H9 (cell line): ENCODE measurements around the gene COIL. TPM values are rescaled to one million over a fixed set of nuclear protein-coding genes. Genes with fewer than 3 reads are reported as not detected.

ENCODE experiments used
- DNase-seq: peaks from one replicate; pipeline ENCODE4 v3.0.0-alpha.2; 2017
- H2AFZ ChIP-seq: one replicate; pipeline ENCODE4 v1.6.1; 2013; ENCODE audit warnings: mild to moderate bottlenecking, low read length, control low read depth, moderate library complexity
- H2AK5ac ChIP-seq: 2 replicates; pipeline ENCODE4 v1.6.1; 2013; ENCODE audit warnings: low read length, control low read depth, mixed read lengths; ENCODE audit not compliant: insufficient read length
- H2BK120ac ChIP-seq: one replicate; pipeline ENCODE4 v1.6.1; 2013; ENCODE audit warnings: low read depth, mild to moderate bottlenecking, low read length, control low read depth, inconsistent platforms; ENCODE audit not compliant: poor library complexity, severe bottlenecking
- H2BK12ac ChIP-seq: 2 replicates; pipeline ENCODE4 v1.6.1; 2013; ENCODE audit warnings: low read length, control low read depth, mixed read lengths, low read depth; ENCODE audit not compliant: insufficient read length
- H2BK15ac ChIP-seq: 2 replicates; pipeline ENCODE4 v1.6.1; 2013; ENCODE audit warnings: low read depth, low read length, control low read depth
- H2BK20ac ChIP-seq: one replicate; pipeline ENCODE4 v1.6.1; 2013; ENCODE audit warnings: low read depth, mild to moderate bottlenecking, low read length, control low read depth, inconsistent platforms; ENCODE audit not compliant: poor library complexity, severe bottlenecking
- H2BK5ac ChIP-seq: 2 replicates; pipeline ENCODE4 v1.6.1; 2013; ENCODE audit warnings: low read length, control low read depth, mixed read lengths; ENCODE audit not compliant: insufficient read length
- H3K14ac ChIP-seq: 2 replicates; pipeline ENCODE4 v1.6.1; 2013; ENCODE audit warnings: low read length, control low read depth; ENCODE audit not compliant: insufficient read depth
- H3K18ac ChIP-seq: 2 replicates; pipeline ENCODE4 v1.6.1; 2013; ENCODE audit warnings: low read depth, mild to moderate bottlenecking, mixed read lengths, low read length, control low read depth; ENCODE audit not compliant: insufficient read length
- H3K23ac ChIP-seq: 2 replicates; pipeline ENCODE4 v1.6.1; 2013; ENCODE audit warnings: low read length, control low read depth, mixed read lengths, low read depth; ENCODE audit not compliant: insufficient read length
- H3K23me2 ChIP-seq: 2 replicates; pipeline ENCODE4 v1.6.1; 2013; ENCODE audit warnings: low read depth, mild to moderate bottlenecking, mixed read lengths, low read length, control low read depth; ENCODE audit not compliant: insufficient read length, poor library complexity, severe bottlenecking
- H3K27ac ChIP-seq: 2 replicates; pipeline ENCODE4 v1.5.1; 2013; ENCODE audit warnings: low read length, control low read depth, mixed read lengths, low read depth; ENCODE audit not compliant: insufficient read length
- H3K27me3 ChIP-seq: 2 replicates; pipeline ENCODE4 v1.6.1; 2013; ENCODE audit warnings: low read length, control low read depth, inconsistent platforms; ENCODE audit not compliant: insufficient read depth
- H3K4ac ChIP-seq: 2 replicates; pipeline ENCODE4 v1.6.1; 2013; ENCODE audit warnings: low read depth, mild to moderate bottlenecking, control low read depth, inconsistent platforms, low read length, moderate library complexity
- H3K4me1 ChIP-seq: 2 replicates; pipeline ENCODE4 v1.6.1; 2013; ENCODE audit warnings: low read length, control low read depth, inconsistent platforms; ENCODE audit not compliant: insufficient read depth
- H3K4me2 ChIP-seq: 2 replicates; pipeline ENCODE4 v1.6.1; 2013; ENCODE audit warnings: low read length, control low read depth, mixed read lengths; ENCODE audit not compliant: insufficient read length, insufficient read depth
- H3K56ac ChIP-seq: 2 replicates; pipeline ENCODE4 v1.6.1; 2013; ENCODE audit warnings: low read depth, mild to moderate bottlenecking, mixed read lengths, low read length, control low read depth; ENCODE audit not compliant: insufficient read length
- H3K79me1 ChIP-seq: 2 replicates; pipeline ENCODE4 v1.6.1; 2013; ENCODE audit warnings: low read depth, mild to moderate bottlenecking, moderate library complexity, low read length, control low read depth, inconsistent platforms; ENCODE audit not compliant: insufficient read depth, poor library complexity, severe bottlenecking
- H3K79me2 ChIP-seq: 2 replicates; pipeline ENCODE4 v1.6.1; 2013; ENCODE audit warnings: low read length, control low read depth, inconsistent platforms; ENCODE audit not compliant: insufficient read depth
- H3K9ac ChIP-seq: 2 replicates; pipeline ENCODE4 v1.6.1; 2013; ENCODE audit warnings: low read length, control low read depth, mixed read lengths; ENCODE audit not compliant: insufficient read length; ENCODE audit errors: extremely low read depth
- H3K9me3 ChIP-seq: one replicate; pipeline ENCODE4 v1.6.1; 2013; ENCODE audit warnings: low read depth, low read length, inconsistent platforms; ENCODE audit not compliant: control insufficient read depth
- H3T11ph ChIP-seq: one replicate; pipeline ENCODE4 v1.6.1; 2013; ENCODE audit warnings: mild to moderate bottlenecking, low read length, control low read depth, inconsistent platforms
- H4K20me1 ChIP-seq: one replicate; pipeline ENCODE4 v1.6.1; 2013; ENCODE audit not compliant: control insufficient read depth, insufficient read length, insufficient read depth
- H4K5ac ChIP-seq: 2 replicates; pipeline ENCODE4 v1.6.1; 2013; ENCODE audit warnings: low read depth, mild to moderate bottlenecking, mixed read lengths, low read length, control low read depth; ENCODE audit not compliant: insufficient read length
- H4K8ac ChIP-seq: replicated peaks from 2 replicates; pipeline ENCODE4 v1.6.1; 2013; ENCODE audit warnings: low read length, control low read depth, mixed read lengths, low read depth; ENCODE audit not compliant: insufficient read length
- H4K91ac ChIP-seq: 2 replicates; pipeline ENCODE4 v1.6.1; 2013; ENCODE audit warnings: low read depth, mild to moderate bottlenecking, moderate library complexity, mixed read lengths, low read length, control low read depth; ENCODE audit not compliant: insufficient read length
- H3K27ac Mint-ChIP-seq, 3 experiments: 2 replicates in 2 of 3; 3 replicates in 1 of 3; pipeline ENCODE4 v1.8.0; 2020 to 2021; ENCODE audit warnings: mixed read lengths in 3 of 3, mild to moderate bottlenecking in 1 of 3, moderate library complexity in 1 of 3
- H3K27me3 Mint-ChIP-seq: 2 replicates; pipeline ENCODE4 v1.8.0; 2021; ENCODE audit warnings: low read depth, mild to moderate bottlenecking, moderate library complexity, mixed read lengths
- H3K36me3 Mint-ChIP-seq, 3 experiments: 2 replicates in 2 of 3; 3 replicates in 1 of 3; pipeline ENCODE4 v1.8.0; 2020 to 2021; ENCODE audit warnings: low read depth in 3 of 3, mixed read lengths in 3 of 3; ENCODE audit not compliant: insufficient read depth in 1 of 3
- H3K4me1 Mint-ChIP-seq, 2 experiments: 2 replicates each; pipeline ENCODE4 v1.8.0; 2020; ENCODE audit warnings: mixed read lengths in 2 of 2
- H3K4me3 Mint-ChIP-seq, 2 experiments: 2 replicates in 1 of 2; 3 replicates in 1 of 2; pipeline ENCODE4 v1.8.0; 2020 to 2021; ENCODE audit warnings: mild to moderate bottlenecking in 2 of 2, mixed read lengths in 2 of 2, moderate library complexity in 1 of 2
- H3K9me3 Mint-ChIP-seq, 2 experiments: 2 replicates in 1 of 2; 3 replicates in 1 of 2; pipeline ENCODE4 v1.8.0; 2020; ENCODE audit warnings: mild to moderate bottlenecking in 2 of 2, mixed read lengths in 2 of 2, moderate library complexity in 1 of 2
- total RNA-seq: library from RNA; stranded (reverse); gene quantifications from 2 replicates; pipeline ENCODE4 v1.2.1, GENCODE V29; 2021
- TF ChIP-seq, protein P1 (sequence below): fragments of 200-600 bp; sonication (generic); conservative IDR thresholded peaks from 3 replicates; pipeline ENCODE4 v1.8.0; 2021; ENCODE audit warnings: antibody characterized with exemption, mild to moderate bottlenecking

The COIL gene
- total RNA-seq, 1 experiment from 2014 or later = 21.5 TPM

DNA sequence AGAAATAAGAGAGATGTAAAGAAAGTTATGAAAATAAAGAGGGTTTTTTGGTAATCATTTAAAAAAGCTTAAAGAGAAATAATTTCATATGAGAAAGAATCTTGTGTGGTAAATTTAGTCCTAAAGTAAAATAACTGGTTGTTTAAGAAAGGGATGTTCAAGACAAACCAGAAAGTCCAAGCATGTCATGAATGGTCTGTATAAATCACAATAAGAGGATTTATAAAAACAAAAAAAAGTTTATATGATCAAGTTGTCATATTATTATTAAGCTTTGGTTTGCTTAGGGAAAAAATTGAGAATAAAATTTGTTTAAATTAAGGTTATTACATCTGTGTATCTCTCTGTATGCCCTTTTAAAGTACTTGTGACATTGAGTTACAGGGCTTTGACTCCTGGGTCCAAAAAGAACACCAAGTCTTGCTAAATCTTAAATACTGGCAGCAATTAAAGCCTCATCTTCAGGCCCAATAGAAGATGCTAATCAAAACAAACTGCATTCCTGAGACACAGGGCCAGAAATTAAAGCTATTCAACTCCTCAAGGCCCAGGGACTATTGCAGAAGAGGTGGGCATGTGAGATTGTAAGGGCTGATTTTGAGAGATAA lies 31.4 kb downstream of the COIL start:
- Histone ChIP-seq H3K14ac (no peak overlapping the region), H3K9ac (no peak overlapping the region), H2AK5ac (no peak overlapping the region), H3K4ac (no peak overlapping the region), H3K9me3 (peaks cover 23% of the 10 kb centered on the region), H4K5ac (no peak overlapping the region), H4K20me1 (no peaks in the 10 kb centered on the region), H2AFZ (no peak overlapping the region), H4K8ac (no peak overlapping the region), H3K79me2 (no peaks in the 10 kb centered on the region), H2BK20ac (no peak overlapping the region), H3K18ac (no peak overlapping the region), H3K4me2 (no peak overlapping the region), H4K91ac (no peak overlapping the region), H2BK5ac (no peak overlapping the region), H3K23ac (no peak overlapping the region), H3K79me1 (no peaks in the 10 kb centered on the region), H2BK12ac (no peak overlapping the region), H2BK15ac (no peak overlapping the region), H3K27ac (no peak overlapping the region), H3K23me2 (no peaks in the 10 kb centered on the region), H2BK120ac (no peak overlapping the region), H3T11ph (no peak overlapping the region), H3K4me1 (no peaks in the 10 kb centered on the region; the same call in 1 of the 2 replicates), H3K27me3 (no peaks in the 10 kb centered on the region), H3K56ac (no peak overlapping the region)
- H3K27ac Mint-ChIP-seq = no peak overlapping the region
- H3K36me3 Mint-ChIP-seq = peaks cover 39 to 60% (median 54%) of the 10 kb centered on the region in 3 experiments
- no peaks in the 10 kb centered on the region; the same call in 1 of the 2 replicates for H3K27me3 Mint-ChIP-seq
- H3K4me1 Mint-ChIP-seq = peaks cover 25 to 26% of the 10 kb centered on the region in 2 experiments
- DNase-seq = no peak
- no peak overlapping the region for H3K4me3 Mint-ChIP-seq
- TF ChIP-seq, protein P1, sequence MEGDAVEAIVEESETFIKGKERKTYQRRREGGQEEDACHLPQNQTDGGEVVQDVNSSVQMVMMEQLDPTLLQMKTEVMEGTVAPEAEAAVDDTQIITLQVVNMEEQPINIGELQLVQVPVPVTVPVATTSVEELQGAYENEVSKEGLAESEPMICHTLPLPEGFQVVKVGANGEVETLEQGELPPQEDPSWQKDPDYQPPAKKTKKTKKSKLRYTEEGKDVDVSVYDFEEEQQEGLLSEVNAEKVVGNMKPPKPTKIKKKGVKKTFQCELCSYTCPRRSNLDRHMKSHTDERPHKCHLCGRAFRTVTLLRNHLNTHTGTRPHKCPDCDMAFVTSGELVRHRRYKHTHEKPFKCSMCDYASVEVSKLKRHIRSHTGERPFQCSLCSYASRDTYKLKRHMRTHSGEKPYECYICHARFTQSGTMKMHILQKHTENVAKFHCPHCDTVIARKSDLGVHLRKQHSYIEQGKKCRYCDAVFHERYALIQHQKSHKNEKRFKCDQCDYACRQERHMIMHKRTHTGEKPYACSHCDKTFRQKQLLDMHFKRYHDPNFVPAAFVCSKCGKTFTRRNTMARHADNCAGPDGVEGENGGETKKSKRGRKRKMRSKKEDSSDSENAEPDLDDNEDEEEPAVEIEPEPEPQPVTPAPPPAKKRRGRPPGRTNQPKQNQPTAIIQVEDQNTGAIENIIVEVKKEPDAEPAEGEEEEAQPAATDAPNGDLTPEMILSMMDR = no peak
- peaks cover 53 to 61% of the 10 kb centered on the region in 2 experiments for H3K9me3 Mint-ChIP-seq
